Fibroblast of the aortic adventitia (primary cell): ENCODE measurements around the gene SLX4IP. TPM values are rescaled to one million over a fixed set of nuclear protein-coding genes. Genes with fewer than 3 reads are reported as not detected.
A peak's percentile ranks its signal among the peaks of the same experiment; 100 is the strongest.
"Not testable (repeated sequence)": the region's sequence is repeated elsewhere in the genome, so short reads cannot be mapped to it uniquely, and the experiment has no call there.

Source experiments
- DNase-seq: peaks from one replicate; pipeline ENCODE4 v3.0.0-alpha.2; 2010; ENCODE audit warnings: low read depth
- H3K4me3 ChIP-seq: 2 replicates; pipeline ENCODE4 v1.5.1; 2011; ENCODE audit warnings: low read depth, mild to moderate bottlenecking, control low read depth, low read length, moderate library complexity
- CTCF ChIP-seq: IDR thresholded peaks from 2 replicates; pipeline ENCODE4 v1.5.1; 2011; ENCODE audit warnings: mild to moderate bottlenecking, low read length, control low read depth, inconsistent platforms; ENCODE audit not compliant: insufficient read depth
- total RNA-seq: library from RNA; depleted of rRNA; stranded (reverse); fragments of >200 nt; gene quantifications from 2 replicates; pipeline ENCODE4 v1.2.3, GENCODE V29; 2012; ENCODE audit warnings: low replicate concordance

Gene SLX4IP
- total RNA-seq, 1 donor, result 7.0 TPM

- DNase-seq, result peak; percentile 44
- no peak for TF ChIP-seq CTCF
- no peak overlapping the region for H3K4me3 ChIP-seq
These were observed 149.3 kb downstream of the SLX4IP start for GRCh38 chr20:10584371-10584770.

- TF ChIP-seq CTCF, result no peak
- DNase-seq, result no peak
- H3K4me3 ChIP-seq, result no peak overlapping the region
These were observed 150.2 kb downstream of the SLX4IP start for GRCh38 chr20:10585308-10585707.

- no peak for DNase-seq
- no peak overlapping the region for H3K4me3 ChIP-seq
- no peak for TF ChIP-seq CTCF
These were observed 151.2 kb downstream of the SLX4IP start for GRCh38 chr20:10586296-10586695.

GRCh38 chr20:10590446-10590845 lies 155.3 kb downstream of the SLX4IP start:
- not testable (repeated sequence) for DNase-seq, H3K4me3 ChIP-seq

- no peak for TF ChIP-seq CTCF
- no peak overlapping the region for H3K4me3 ChIP-seq
- DNase-seq, result no peak
These were observed 156.0 kb downstream of the SLX4IP start for GRCh38 chr20:10590950-10591671.

- no peak for TF ChIP-seq CTCF
- peak; percentile 60 for DNase-seq
- H3K4me3 ChIP-seq, result no peak overlapping the region
These were observed 156.9 kb downstream of the SLX4IP start for GRCh38 chr20:10591946-10592521.

GRCh38 chr20:10594296-10594868 lies 159.3 kb downstream of the SLX4IP start:
- DNase-seq, result peak; percentile 56
- no peak overlapping the region for H3K4me3 ChIP-seq
- TF ChIP-seq CTCF, result no peak
